HT-29 (cell line): ENCODE data around the gene TMEM44. TPM values are rescaled to one million over a fixed set of nuclear protein-coding genes. Genes with fewer than 3 reads are reported as not detected.
"Not testable (repeated sequence)": the region's sequence is repeated elsewhere in the genome, so short reads cannot be mapped to it uniquely, and the experiment has no call there.

Experiments used
- DNase-seq: peaks from one replicate; pipeline ENCODE4 v3.0.0-alpha.2; 2015; ENCODE audit warnings: low spot score
- total RNA-seq: library from RNA; depleted of rRNA; stranded (reverse); fragments of >200 nt; shearing (Covaris generic); gene quantifications from 2 replicates; pipeline ENCODE4 v1.2.3, GENCODE V29; 2014

The TMEM44 gene
- total RNA-seq, 1 experiment from 2014 or later = 30.6 TPM

GRCh38 chr3:194647747-194648146 lies 14.5 kb upstream of the TMEM44 start:
- DNase-seq = no peak

GRCh38 chr3:194642769-194643168 lies 9.6 kb upstream of the TMEM44 start:
- DNase-seq = no peak

DNA sequence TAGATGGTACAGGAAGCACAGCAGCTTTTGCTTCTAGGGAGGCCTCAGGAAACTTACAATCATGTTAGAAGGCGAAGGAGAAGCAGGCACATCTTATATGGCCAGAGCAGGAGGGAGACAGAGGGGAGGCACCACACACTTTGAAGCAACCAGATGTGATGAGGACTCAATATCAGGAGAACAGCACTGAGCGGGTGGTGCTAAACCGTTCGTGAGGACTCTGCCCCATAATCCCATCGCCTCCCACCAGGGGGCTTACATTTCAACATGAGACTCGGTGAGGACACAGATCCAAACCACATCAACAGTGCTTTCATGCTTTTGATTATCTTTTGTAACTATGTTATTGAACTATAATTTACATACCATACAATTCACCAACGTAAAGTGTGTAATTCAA lies 7.6 kb upstream of the TMEM44 start:
- DNase-seq = no peak

GRCh38 chr3:194638991-194639605 lies 5.9 kb upstream of the TMEM44 start:
- DNase-seq = no peak

DNA sequence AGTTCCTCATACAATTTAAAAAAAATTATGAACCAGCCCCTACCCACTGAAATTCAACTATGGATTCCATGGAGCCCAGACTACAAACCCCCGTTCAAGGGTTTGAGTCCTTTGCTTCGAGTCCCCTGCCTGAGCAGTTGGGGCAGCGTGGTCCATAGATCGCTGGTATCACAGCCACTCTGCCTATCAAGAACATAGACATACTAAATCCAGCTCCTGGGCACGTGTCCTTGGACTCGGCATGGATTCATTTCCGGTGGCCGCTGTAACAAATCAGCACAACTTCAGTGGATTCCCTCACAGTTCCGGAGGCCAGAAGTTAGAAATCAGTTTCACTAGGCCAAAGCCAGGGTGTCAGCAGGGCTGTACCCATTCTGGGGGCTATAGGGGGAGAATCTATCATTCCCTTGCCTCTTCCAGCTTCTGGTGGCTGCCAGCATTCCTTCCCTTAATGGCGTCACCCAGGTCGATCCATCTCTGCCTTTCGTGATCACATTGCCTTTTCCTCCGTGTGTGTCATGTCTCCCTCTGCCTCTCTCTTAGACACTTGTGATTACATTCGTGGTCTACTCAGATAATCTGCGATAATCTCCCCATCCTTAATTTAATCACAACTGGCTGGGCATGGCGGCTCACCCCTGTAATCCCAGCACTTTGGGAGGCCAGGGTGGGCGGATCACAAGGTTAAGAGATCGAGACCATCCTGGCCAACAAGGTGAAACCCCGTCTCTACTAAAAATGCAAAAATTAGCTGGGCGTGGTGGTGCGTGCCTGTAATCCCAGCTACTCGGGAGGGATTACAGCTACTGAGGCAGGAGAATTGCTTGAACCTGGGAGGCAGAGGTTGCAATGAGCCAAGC lies 4.6 kb upstream of the TMEM44 start:
- DNase-seq = no peak

DNA sequence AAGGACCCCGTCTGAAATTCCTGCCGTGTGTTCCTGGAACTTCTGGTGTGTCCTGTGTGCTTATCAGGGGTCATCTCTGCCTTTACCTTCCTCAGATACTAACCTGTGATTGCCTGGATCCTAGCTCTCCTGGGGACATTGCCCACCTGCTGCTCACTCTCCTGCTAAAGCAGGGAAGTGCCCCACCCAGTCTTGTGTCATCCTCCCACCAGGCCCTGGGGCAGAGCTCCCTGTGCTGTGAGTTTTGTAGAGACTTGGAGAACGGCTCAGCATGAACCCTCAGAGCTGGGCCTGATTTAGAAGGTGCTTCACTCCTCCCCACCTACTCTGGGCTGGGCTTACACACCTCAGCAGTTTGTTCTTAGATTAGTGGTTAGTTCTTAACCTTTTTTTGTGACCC lies 3.8 kb upstream of the TMEM44 start:
- no peak for DNase-seq

GRCh38 chr3:194632809-194633348 lies 340 bp downstream of the TMEM44 start:
- DNase-seq = peak; percentile 60

- DNase-seq = peak; percentile 11
These were observed 902 bp downstream of the TMEM44 start for GRCh38 chr3:194632226-194632808.

GRCh38 chr3:194631696-194632095 lies 1.5 kb downstream of the TMEM44 start:
- no peak for DNase-seq

- DNase-seq = not testable (repeated sequence)
These were observed 2.5 kb downstream of the TMEM44 start for GRCh38 chr3:194630681-194631080.

DNA sequence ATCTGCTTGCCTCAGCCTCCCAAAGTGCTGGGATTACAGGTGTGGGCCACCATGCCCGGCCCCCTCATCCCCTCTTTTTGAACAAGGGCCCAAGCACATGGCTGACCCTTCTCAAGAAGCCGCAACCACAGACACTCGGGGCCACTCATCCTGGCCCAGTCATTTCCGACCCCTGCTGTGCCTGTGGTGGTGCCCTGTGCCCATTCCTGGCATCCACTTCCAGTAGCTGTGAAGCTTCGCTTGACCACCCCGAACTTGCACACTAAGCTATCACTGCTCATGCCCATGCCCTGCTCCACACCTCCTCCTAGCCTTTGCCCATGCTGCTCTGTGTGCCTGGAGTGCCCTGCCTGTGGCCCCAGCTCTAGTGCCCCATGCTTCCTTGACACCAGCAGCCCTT lies 8.3 kb downstream of the TMEM44 start:
- no peak for DNase-seq

GRCh38 chr3:194623449-194624290 lies 9.5 kb downstream of the TMEM44 start:
- no peak for DNase-seq

DNA sequence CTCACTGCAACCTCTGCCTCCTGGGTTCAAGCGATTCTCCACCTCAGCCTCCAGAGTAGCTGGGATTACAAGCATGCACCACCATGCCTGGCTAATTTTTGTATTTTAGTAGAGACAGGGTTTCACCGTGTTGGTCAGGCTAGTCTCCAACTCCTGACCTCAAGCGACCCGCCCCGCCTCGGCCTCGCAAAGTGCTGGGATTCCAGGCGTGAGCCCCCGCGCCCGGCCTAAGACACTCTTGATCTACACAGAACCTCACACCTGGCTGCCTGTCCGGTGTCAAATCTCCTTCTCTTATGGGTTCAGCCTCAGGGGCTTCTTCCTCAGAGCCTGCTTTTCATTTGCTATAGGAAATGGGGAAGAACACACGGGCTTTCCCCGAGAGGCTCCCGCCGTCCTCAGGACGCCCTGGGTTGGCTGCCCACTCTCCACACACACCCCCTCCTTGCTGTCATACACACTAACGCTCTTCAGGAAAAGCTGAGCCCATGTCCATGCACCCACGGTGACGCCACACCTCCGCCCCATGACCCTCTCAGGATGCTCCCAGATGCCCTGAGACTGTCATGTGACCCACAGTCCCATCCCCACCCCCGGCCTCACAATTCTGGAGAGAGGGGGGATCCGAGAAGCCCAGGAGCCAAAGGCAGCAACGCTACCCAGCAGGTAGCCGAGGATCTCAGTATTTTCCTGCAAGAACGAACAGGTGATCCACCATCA lies 10.4 kb downstream of the TMEM44 start:
- DNase-seq = no peak

- DNase-seq = no peak
These were observed 11.3 kb downstream of the TMEM44 start for GRCh38 chr3:194621947-194622346.

DNA sequence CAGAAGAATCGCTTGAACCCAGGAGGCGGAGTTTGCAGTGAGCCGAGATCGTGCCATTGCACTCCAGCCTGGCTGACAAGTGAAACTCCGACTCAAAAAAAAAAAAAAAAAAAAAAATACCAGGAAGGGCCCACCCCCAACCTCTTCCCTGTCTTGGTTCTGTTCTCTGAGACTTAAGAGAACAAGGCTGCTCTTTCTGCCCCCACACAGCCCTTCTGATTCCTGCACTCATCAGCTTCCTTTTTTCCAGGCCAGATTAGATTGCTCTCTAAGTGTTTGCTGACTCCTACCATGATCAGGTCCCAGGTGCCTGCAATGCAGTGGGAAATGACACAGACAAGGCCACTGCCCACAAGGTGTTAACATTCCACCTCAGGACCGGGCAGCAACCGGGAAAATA lies 13.0 kb downstream of the TMEM44 start:
- no peak for DNase-seq

GRCh38 chr3:194619741-194620140 lies 13.5 kb downstream of the TMEM44 start:
- no peak for DNase-seq

DNA sequence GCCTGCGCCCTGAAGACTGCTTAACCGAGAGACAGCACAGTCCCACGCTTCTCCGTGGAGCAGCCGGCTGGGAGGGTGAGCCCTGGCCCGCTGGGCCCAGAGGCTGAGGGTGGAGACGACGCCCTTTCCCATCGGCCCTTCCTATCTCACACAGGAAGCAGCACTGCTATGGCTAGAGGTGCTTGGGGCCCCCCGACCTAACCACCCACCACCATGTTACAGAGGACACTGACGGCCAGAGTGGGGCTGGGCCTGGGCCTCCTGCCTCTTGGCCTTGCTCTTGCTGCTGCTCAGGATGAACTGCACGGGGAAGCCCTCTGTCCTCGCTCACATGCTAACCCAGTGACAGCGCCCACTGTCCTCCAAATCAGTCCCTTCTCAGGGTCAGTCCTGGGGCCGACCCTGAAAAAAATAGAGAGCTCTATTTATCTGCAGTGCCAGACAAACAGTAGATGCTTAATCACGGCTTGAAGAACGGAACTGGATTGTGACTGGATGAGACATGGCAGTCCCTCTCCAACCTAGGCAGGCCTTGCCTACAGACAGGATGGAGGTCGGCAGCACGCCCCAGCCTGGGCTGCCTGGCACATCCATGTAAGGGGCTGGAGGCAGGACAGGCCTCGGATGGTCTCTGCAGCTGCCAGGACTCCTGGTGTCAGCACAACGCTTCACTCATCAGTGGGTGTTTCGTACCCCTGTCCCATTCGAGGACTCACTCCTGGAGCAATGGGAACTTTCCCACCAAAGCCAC lies 14.2 kb downstream of the TMEM44 start:
- DNase-seq = no peak

GRCh38 chr3:194617827-194618226 lies 15.4 kb downstream of the TMEM44 start:
- no peak for DNase-seq

DNA sequence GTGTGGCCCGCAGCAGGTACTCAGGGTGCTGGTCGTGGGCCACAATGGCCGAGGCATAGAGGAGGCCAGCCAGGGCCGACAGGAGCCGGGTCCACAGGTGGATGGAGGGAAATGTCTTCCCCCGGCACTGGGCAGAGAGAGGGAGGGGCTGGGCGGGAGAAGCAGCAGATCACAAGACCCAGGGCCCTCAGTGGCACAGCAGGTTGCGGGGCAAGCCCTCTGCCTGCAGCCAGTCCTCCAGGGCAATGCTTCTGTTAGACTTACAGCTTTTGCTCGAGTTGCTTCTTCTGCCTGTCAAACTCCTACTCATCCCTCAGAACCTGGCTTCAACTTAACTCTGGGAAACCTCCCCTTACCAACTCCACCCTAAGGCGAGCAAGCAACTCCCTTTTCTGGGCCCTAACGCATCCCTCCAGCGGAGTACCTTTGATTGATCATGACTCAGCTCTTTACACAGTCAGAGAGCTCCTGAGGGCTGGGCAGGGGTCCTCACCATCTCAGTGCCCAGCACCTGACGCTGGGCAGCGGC lies 16.0 kb downstream of the TMEM44 start:
- DNase-seq = no peak

GRCh38 chr3:194615226-194615625 lies 18.0 kb downstream of the TMEM44 start:
- DNase-seq = no peak
